K562 (cell line): ENCODE data around the gene P3H1. TPM values are rescaled to one million over a fixed set of nuclear protein-coding genes. Genes with fewer than 3 reads are reported as not detected.

Source experiments
- ATAC-seq: fragments of 200-7000 bp; cut with Tn5 transposase; 3 replicates; pipeline ENCODE4 v1.9.1; 2020; ENCODE audit warnings: moderate library complexity
- BruUV-seq: library from RNA; stranded (reverse); fragments of 400-500 nt; replicated peaks from 2 replicates; lab custom pipeline; 2021; lab: Mats Ljungman, UMichigan
- CTCF ChIA-PET: fragments of 300-600 bp; formaldehyde crosslinking; extraction: SDS; loops from one replicate; lab custom pipeline; 2021; ENCODE audit warnings: low intra/inter-chr PET ratio; lab: Yijun Ruan, JAX
- POLR2A ChIA-PET: fragments of 300-600, 350-650 bp; sonication (Branson Sonifier 250); formaldehyde crosslinking; extraction: SDS; loops from one replicate; lab custom pipeline; 2021; ENCODE audit warnings: antibody characterized with exemption, inconsistent platforms; lab: Yijun Ruan, JAX
- DNase-seq, 4 experiments: peaks; one replicate each; pipeline versions ENCODE4 v3.0.0 to v3.0.0-alpha.2; 2011 to 2018; ENCODE audit warnings: low spot score in 3 of 4, mixed read lengths in 3 of 4; ENCODE audit errors: extremely low read depth in 1 of 4
- FAIRE-seq: peaks from 2 replicates; lab custom pipeline; 2011; peaks lifted over from hg19 to GRCh38; lab: Jason Lieb, UNC
- H2AFZ ChIP-seq: 2 replicates; pipeline ENCODE4 v1.6.0; 2011; ENCODE audit warnings: low read depth, low read length, control low read depth, inconsistent platforms
- H3K27ac ChIP-seq: fragments of 200-600 bp; 3 replicates; pipeline ENCODE4 v1.8.0; 2011; ENCODE audit warnings: low read depth, mild to moderate bottlenecking, control low read depth, inconsistent platforms, low read length, moderate library complexity, mixed read lengths; ENCODE audit errors: extremely low read depth
- H3K27me3 ChIP-seq, 2 experiments: fragments of 300-600 bp in 1 of 2; 2 replicates in 1 of 2; 3 replicates in 1 of 2; pipeline versions ENCODE4 v1.6.0 to v1.8.0; 2011; ENCODE audit warnings: inconsistent platforms in 2 of 2, low read length in 2 of 2, mild to moderate bottlenecking in 1 of 2, mixed read lengths in 1 of 2, moderate library complexity in 1 of 2; ENCODE audit not compliant: control insufficient read depth in 2 of 2, insufficient read depth in 2 of 2
- H3K36me3 ChIP-seq: fragments of 300-600 bp; 3 replicates; pipeline ENCODE4 v1.8.0; 2011; ENCODE audit warnings: mild to moderate bottlenecking, low read length, inconsistent platforms; ENCODE audit not compliant: control insufficient read depth, insufficient read depth
- H3K4me1 ChIP-seq, 2 experiments: fragments of 200-600 bp in 1 of 2; replicated peaks in 1 of 2; 2 replicates in 1 of 2; 3 replicates in 1 of 2; pipeline versions ENCODE4 v1.5.1 to v1.8.0; 2011; ENCODE audit warnings: inconsistent platforms in 2 of 2, low read length in 2 of 2, mild to moderate bottlenecking in 1 of 2, mixed read lengths in 1 of 2, moderate library complexity in 1 of 2; ENCODE audit not compliant: control insufficient read depth in 2 of 2, insufficient read depth in 2 of 2
- H3K4me2 ChIP-seq: 2 replicates; pipeline ENCODE4 v1.6.1; 2011; ENCODE audit warnings: low read length, control low read depth, inconsistent platforms, mixed read lengths; ENCODE audit not compliant: insufficient read depth
- H3K4me3 ChIP-seq: fragments of 200-600 bp; sonication (generic), shearing (Covaris generic); 2 replicates; pipeline ENCODE4 v1.5.1; 2016; ENCODE audit warnings: control low read depth, inconsistent platforms
- H3K79me2 ChIP-seq: fragments of 200-600 bp; 3 replicates; pipeline ENCODE4 v1.8.0; 2011; ENCODE audit warnings: low read length, inconsistent platforms; ENCODE audit not compliant: control insufficient read depth, insufficient read depth
- H3K9ac ChIP-seq, 2 experiments: 2 replicates each; pipeline versions ENCODE4 v1.6.0 to v1.6.1; 2011; ENCODE audit warnings: low read depth in 2 of 2, low read length in 2 of 2, control low read depth in 1 of 2, inconsistent platforms in 1 of 2, mild to moderate bottlenecking in 1 of 2, mixed read lengths in 1 of 2; ENCODE audit not compliant: insufficient read depth in 1 of 2
- H3K9me1 ChIP-seq: one replicate; pipeline ENCODE4 v1.6.0; 2011; ENCODE audit warnings: inconsistent platforms, mild to moderate bottlenecking, low read length, moderate library complexity; ENCODE audit not compliant: control insufficient read depth, insufficient read depth
- H3K9me3 ChIP-seq: replicated peaks from 2 replicates; pipeline ENCODE4 v1.5.1; 2011; ENCODE audit warnings: low read depth, low read length, inconsistent platforms; ENCODE audit not compliant: control insufficient read depth, insufficient read depth
- H4K20me1 ChIP-seq: replicated peaks from 2 replicates; pipeline ENCODE4 v1.6.1; 2011; ENCODE audit warnings: low read length, inconsistent platforms, mixed read lengths; ENCODE audit not compliant: control insufficient read depth, insufficient read depth
- CHD4 ChIP-seq: fragments of 200-600 bp; sonication (generic); IDR thresholded peaks from 3 replicates; pipeline ENCODE4 v1.6.1; 2012; ENCODE audit warnings: low read depth, mild to moderate bottlenecking, mixed read lengths, low read length, inconsistent platforms; ENCODE audit not compliant: insufficient read depth, insufficient replicate concordance, poor library complexity, severe bottlenecking
- CREB3 ChIP-seq: fragments of 450-650 bp; conservative IDR thresholded peaks from 2 replicates; pipeline ENCODE4 v1.6.1; 2016; ENCODE audit warnings: missing genetic modification characterization, low read depth, mild to moderate bottlenecking, missing compliant biosample characterization, moderate library complexity
- CTCFL ChIP-seq: IDR thresholded peaks from 2 replicates; pipeline ENCODE4 v1.6.1; 2011; ENCODE audit warnings: borderline replicate concordance, low read depth, mild to moderate bottlenecking, moderate library complexity, low read length; ENCODE audit not compliant: insufficient read depth, poor library complexity, severe bottlenecking
- E2F1 ChIP-seq: sonication (generic); formaldehyde crosslinking; IDR thresholded peaks from 2 replicates; pipeline ENCODE4 v1.8.1; 2023; ENCODE audit warnings: mild to moderate bottlenecking, missing genetic modification reagents, moderate library complexity
- GABPB1 ChIP-seq: sonication (generic); formaldehyde crosslinking; IDR thresholded peaks from 2 replicates; pipeline ENCODE4 v1.8.0; 2022; ENCODE audit warnings: mild to moderate bottlenecking, missing genetic modification reagents
- HCFC1 ChIP-seq: IDR thresholded peaks from 2 replicates; pipeline ENCODE4 v1.6.1; 2012; ENCODE audit warnings: low read depth, low read length, improper control_type of control experiment
- HNRNPL ChIP-seq: fragments of 200-400 bp; formaldehyde crosslinking; IDR thresholded peaks from 2 replicates; pipeline ENCODE4 v1.6.1; 2017; ENCODE audit warnings: low read depth, mild to moderate bottlenecking, low read length
- KAT8 ChIP-seq: fragments of 450-650 bp; IDR thresholded peaks from 2 replicates; pipeline ENCODE4 v1.6.1; 2016; ENCODE audit warnings: low read depth, mild to moderate bottlenecking
- RNF219 ChIP-seq: fragments of 250-450 bp; sonication (Bioruptor Pico); IDR thresholded peaks from 2 replicates; pipeline ENCODE4 v1.5.0; 2022; ENCODE audit warnings: mild to moderate bottlenecking
- STAT5A ChIP-seq: IDR thresholded peaks from 2 replicates; pipeline ENCODE4 v1.6.1; 2012; ENCODE audit warnings: low read length, inconsistent platforms, borderline replicate concordance
- ZNF12 ChIP-seq: sonication (generic); formaldehyde crosslinking; IDR thresholded peaks from 2 replicates; pipeline ENCODE4 v1.4.0; 2020; ENCODE audit warnings: mild to moderate bottlenecking, missing genetic modification reagents
- ZNF655 ChIP-seq: fragments of 250-450 bp; sonication (Bioruptor Pico); IDR thresholded peaks from 2 replicates; pipeline ENCODE4 v1.5.0; 2021
- ZNF830 ChIP-seq: fragments of 250-450 bp; sonication (Bioruptor Pico); IDR thresholded peaks from 2 replicates; pipeline ENCODE4 v1.5.0; 2021; ENCODE audit warnings: mild to moderate bottlenecking
- WGBS: fragments of 100-300 bp; shearing (Covaris generic); methylation state at CpG from one replicate; pipeline ENCODE4 v1.1.6; 2016; ENCODE audit warnings: low coverage, mixed read lengths; ENCODE audit not compliant: insufficient coverage; ENCODE audit errors: missing lambda C conversion rate; 5-methylcytosine and 5-hydroxymethylcytosine counted together
- in situ Hi-C: fragments of 300-500 bp; cut with MboI; formaldehyde crosslinking; loops from 4 replicates; pipeline ENCODE4 v1.15.0; 2018; ENCODE audit warnings: inconsistent platforms, mixed read lengths
- intact Hi-C: fragments of 100-400 bp; cut with micrococcal nuclease; formaldehyde crosslinking; loops from 2 replicates; pipeline ENCODE4 v1.14.2; 2022
- polyA plus RNA-seq, 8 experiments: library from polyadenylated mRNA; depleted of rRNA in 4 of 8; stranded (reverse) in 5 of 8; unstranded in 3 of 8; fragments of >200 nt; fragmentation: Nextera tagmentation in 2 of 8; fragmentation: Illumina TruSeq in 1 of 8; extraction: Ambion mirVana in 2 of 8; extraction: Trizol in 1 of 8; gene quantifications; 2 replicates each; pipeline versions ENCODE4 v1.2.1 to v1.2.3, GENCODE V29; 2011 to 2014; ENCODE audit warnings: inconsistent platforms in 1 of 8, missing spikeins in 1 of 8
- total RNA-seq, 7 experiments: library from RNA; depleted of rRNA in 6 of 7; stranded (reverse); fragments of >200 nt in 6 of 7; fragmentation: Illumina TruSeq in 2 of 7; extraction: Trizol in 2 of 7; gene quantifications; 2 replicates each; pipeline versions ENCODE4 v1.2.1 to v1.2.3, GENCODE V29; 2011 to 2021; ENCODE audit warnings: low replicate concordance in 1 of 7

The P3H1 gene
- total and polyA plus RNA-seq, 9 of the 15 experiments (the other 6 are each of a cell fraction or from before 2014, with no cell fraction given) = 1.7 to 81.7 (median 45.7) TPM

GRCh38 chr1:42738678-42739226 is 28.1 kb downstream of the P3H1 start:
- Histone ChIP-seq H3K9me1 (peaks cover 5% of the 10 kb centered on the region), H4K20me1 (peaks cover 5% of the 10 kb centered on the region; the same call in 1 of the 2 replicates), H2AFZ (no peak overlapping the region), H3K27me3 (peaks cover 4 to 40% of the 10 kb centered on the region in 2 experiments; a peak in 4 of 5 replicates), H3K9ac (no peak overlapping the region), H3K4me1 (peaks cover 0 to 45% of the 10 kb centered on the region in 2 experiments; a peak in 3 of 5 replicates), H3K4me2 (no peak overlapping the region), H3K36me3 (no peaks in the 10 kb centered on the region), H3K79me2 (no peaks in the 10 kb centered on the region), H3K9me3 (no peaks in the 10 kb centered on the region), H3K4me3 (no peak overlapping the region), H3K27ac (no peak overlapping the region)
- ATAC-seq = no peak
- no peak for FAIRE-seq
- intact Hi-C loops (loop anchor here (10.0 kb wide), 2 partner anchors 394 to 594 kb away; no protein-coding TSS in a partner anchor), in situ Hi-C loops (loop anchor here (25.0 kb wide), 1 partner anchor 151 kb away; no protein-coding TSS in a partner anchor)
- ChIA-PET POLR2A (interaction anchor here (0.6 kb wide), 2 partner anchors 80 to 170 kb away, joined by 3 read pairs; partner anchors contain the start of gene PPIH), CTCF (no interaction called here)
- DNase-seq = no peak
- WGBS = 3% methylated on average over 8 of the region's 8 CpGs
- no TSS peak for BruUV-seq
- TF ChIP-seq CREB3 (tag) (no peak), ZNF655 (CRISPR knock-in tag) (no peak), ZNF830 (CRISPR knock-in tag) (no peak), KAT8 (no peak), STAT5A (no peak), ZNF12 (CRISPR knock-in tag) (no peak), HNRNPL (no peak), GABPB1 (CRISPR knock-in tag) (no peak), RNF219 (CRISPR knock-in tag) (no peak), CTCFL (no peak), HCFC1 (no peak), E2F1 (CRISPR knock-in tag) (no peak), CHD4 (no peak)
